OCI-M2 (cell line): ENCODE results near the gene ZFP30.

Experiments used
- DNase-seq: peaks from one replicate; lab custom pipeline; 2025; ENCODE audit not compliant: unreplicated experiment; lab: John Stamatoyannopoulos, UW

Gene ZFP30

DNA sequence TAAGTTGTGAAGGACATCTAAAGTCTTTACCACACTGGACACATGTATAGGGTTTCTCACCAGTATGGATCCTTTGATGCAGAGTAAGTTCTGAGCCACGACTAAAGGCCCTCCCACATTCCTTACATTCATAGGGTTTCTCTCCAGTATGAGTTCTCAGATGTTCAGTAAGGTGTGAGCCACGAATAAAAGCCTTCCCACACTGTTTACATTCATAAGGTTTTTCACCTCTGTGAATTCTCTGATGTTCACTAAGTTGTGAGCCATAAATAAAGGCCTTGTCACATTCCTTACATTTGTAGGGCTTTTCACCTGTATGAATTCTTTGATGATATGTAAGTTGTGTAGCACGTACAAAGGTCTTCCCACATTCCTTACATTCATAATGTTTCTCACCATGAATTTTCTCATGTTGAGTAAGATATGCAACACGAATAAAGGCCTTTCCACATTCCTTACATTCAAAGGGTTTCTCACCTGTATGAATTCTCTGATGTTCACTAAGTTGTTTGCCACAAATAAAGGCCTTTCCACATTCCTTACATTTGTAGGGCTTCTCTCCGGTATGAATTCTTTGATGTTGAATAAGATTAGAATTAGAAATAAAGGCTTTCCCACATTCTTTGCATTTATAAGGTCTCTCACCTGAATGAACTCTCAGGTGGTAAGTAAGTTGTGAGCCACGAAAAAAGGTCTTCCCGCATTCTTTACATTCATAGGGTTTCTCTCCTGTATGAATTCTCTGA lies 90.5 kb downstream of the ZFP30 start:
- no peak for DNase-seq
